ENCODE measurements around the gene FKBP15. TPM values are rescaled to one million over a fixed set of nuclear protein-coding genes. Genes with fewer than 3 reads are reported as not detected.

FKBP15 gene
- 18.2 TPM for total RNA-seq (ENCODE audit: unreplicated experiment)
- long read RNA-seq, partial matches to known transcripts: 2 of 2 reads
- long read RNA-seq, other reads (novel, unspliced or antisense): 0 of 2 reads

- Mint-ChIP-seq H3K4me1 (ENCODE audit: low read depth, unreplicated experiment) (peaks cover 11% of the 10 kb centered on the region), H3K27me3 (ENCODE audit: unreplicated experiment) (peaks cover 5% of the 10 kb centered on the region), H3K27ac (ENCODE audit: unreplicated experiment) (peak within 1 kb of the TSS; percentile 76), H3K4me3 (ENCODE audit: unreplicated experiment) (peak within 1 kb of the TSS; percentile 94), H3K9me3 (ENCODE audit: unreplicated experiment) (peaks cover 6% of the 10 kb centered on the region), H3K36me3 (ENCODE audit: unreplicated experiment) (no peaks in the 10 kb centered on the region)
- peak; percentile 98 for DNase-seq
- TF ChIP-seq, protein P1, sequence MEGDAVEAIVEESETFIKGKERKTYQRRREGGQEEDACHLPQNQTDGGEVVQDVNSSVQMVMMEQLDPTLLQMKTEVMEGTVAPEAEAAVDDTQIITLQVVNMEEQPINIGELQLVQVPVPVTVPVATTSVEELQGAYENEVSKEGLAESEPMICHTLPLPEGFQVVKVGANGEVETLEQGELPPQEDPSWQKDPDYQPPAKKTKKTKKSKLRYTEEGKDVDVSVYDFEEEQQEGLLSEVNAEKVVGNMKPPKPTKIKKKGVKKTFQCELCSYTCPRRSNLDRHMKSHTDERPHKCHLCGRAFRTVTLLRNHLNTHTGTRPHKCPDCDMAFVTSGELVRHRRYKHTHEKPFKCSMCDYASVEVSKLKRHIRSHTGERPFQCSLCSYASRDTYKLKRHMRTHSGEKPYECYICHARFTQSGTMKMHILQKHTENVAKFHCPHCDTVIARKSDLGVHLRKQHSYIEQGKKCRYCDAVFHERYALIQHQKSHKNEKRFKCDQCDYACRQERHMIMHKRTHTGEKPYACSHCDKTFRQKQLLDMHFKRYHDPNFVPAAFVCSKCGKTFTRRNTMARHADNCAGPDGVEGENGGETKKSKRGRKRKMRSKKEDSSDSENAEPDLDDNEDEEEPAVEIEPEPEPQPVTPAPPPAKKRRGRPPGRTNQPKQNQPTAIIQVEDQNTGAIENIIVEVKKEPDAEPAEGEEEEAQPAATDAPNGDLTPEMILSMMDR (IDR thresholded peaks at IDR 0.05; ENCODE audit: partially characterized antibody, unreplicated experiment): no peak
These were observed at the start of gene FKBP15, which contains the start of gene SLC31A1 for GRCh38 chr9:113221003-113221799. Gene FKBP15, minus strand, starts transcription at chr9:113221277. Its CDS starts 34 bp downstream, at chr9:113221243. Gene SLC31A1, plus strand, starts transcription at chr9:113221544. Its CDS starts 34,605 bp downstream, at chr9:113256149.

DNA sequence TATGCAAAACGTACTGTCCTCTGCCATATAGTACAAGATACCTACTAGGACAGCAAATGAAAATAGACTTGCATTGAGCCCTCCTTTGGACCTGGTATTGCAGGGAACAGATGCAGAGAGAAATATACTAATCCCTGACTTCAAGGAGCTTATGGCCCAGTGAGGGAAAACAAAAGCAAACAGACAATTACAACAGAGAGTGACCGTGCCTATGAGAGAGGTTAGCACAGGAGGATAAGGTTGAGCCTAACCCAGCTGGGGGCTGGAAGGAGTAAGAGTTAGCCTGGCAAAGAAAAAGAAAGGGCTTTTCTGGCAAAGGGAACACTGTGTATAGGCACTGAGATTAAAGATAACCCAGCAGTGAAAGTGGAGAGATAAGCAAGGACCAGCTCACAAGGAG is 48.8 kb upstream of the FKBP15 start:
- Mint-ChIP-seq H3K27me3 (ENCODE audit: unreplicated experiment) (no peaks in the 10 kb centered on the region), H3K4me3 (ENCODE audit: unreplicated experiment) (no peak overlapping the region), H3K36me3 (ENCODE audit: unreplicated experiment) (no peaks in the 10 kb centered on the region), H3K4me1 (ENCODE audit: low read depth, unreplicated experiment) (peaks cover 1% of the 10 kb centered on the region), H3K9me3 (ENCODE audit: unreplicated experiment) (peaks cover 2% of the 10 kb centered on the region), H3K27ac (ENCODE audit: unreplicated experiment) (no peak overlapping the region)
- no peak for DNase-seq
- TF ChIP-seq, protein P1 (IDR thresholded peaks at IDR 0.05; ENCODE audit: partially characterized antibody, unreplicated experiment): no peak

DNA sequence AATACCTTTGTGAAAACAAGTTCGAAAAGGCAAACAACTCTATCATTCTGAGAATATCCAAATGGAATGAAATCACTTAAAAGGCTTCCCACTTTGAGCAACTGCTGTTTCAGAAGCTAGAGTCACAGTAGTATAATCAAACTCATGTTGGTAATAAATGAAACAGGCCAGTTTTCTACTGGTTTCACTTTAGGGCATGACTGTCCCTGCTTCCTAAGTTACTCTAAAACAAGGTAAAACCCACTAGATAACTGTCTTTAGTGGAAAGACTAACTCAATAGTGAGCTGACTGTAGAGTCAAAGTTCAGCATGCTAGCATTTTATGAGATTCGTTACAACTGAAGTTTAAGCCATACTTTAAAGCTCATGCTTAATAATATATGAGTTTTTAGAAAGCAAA is 48.3 kb upstream of the FKBP15 start:
- Mint-ChIP-seq H3K4me3 (ENCODE audit: unreplicated experiment) (no peak overlapping the region), H3K27ac (ENCODE audit: unreplicated experiment) (no peak overlapping the region), H3K36me3 (ENCODE audit: unreplicated experiment) (no peaks in the 10 kb centered on the region), H3K27me3 (ENCODE audit: unreplicated experiment) (no peaks in the 10 kb centered on the region), H3K4me1 (ENCODE audit: low read depth, unreplicated experiment) (peaks cover 1% of the 10 kb centered on the region), H3K9me3 (ENCODE audit: unreplicated experiment) (peaks cover 2% of the 10 kb centered on the region)
- no peak for DNase-seq
- TF ChIP-seq, protein P1 (IDR thresholded peaks at IDR 0.05; ENCODE audit: partially characterized antibody, unreplicated experiment): no peak

GRCh38 chr9:113267911-113268566 is 47.0 kb upstream of the FKBP15 start:
- TF ChIP-seq, protein P1 (IDR thresholded peaks at IDR 0.05; ENCODE audit: partially characterized antibody, unreplicated experiment): no peak
- no peaks in the 10 kb centered on the region for H3K36me3 Mint-ChIP-seq (ENCODE audit: unreplicated experiment)
- H3K4me1 Mint-ChIP-seq (ENCODE audit: low read depth, unreplicated experiment): no peaks in the 10 kb centered on the region
- H3K27ac Mint-ChIP-seq (ENCODE audit: unreplicated experiment): no peak overlapping the region
- no peak for DNase-seq
- no peaks in the 10 kb centered on the region for H3K27me3 Mint-ChIP-seq (ENCODE audit: unreplicated experiment)
- no peaks in the 10 kb centered on the region for H3K9me3 Mint-ChIP-seq (ENCODE audit: unreplicated experiment)
- no peak overlapping the region for H3K4me3 Mint-ChIP-seq (ENCODE audit: unreplicated experiment)
